Spleen (tissue), 11 donors: ENCODE results near the gene GTF2H4. TPM values are rescaled to one million over a fixed set of nuclear protein-coding genes. Genes with fewer than 3 reads are reported as not detected.
"Not testable (repeated sequence)": the region's sequence is repeated elsewhere in the genome, so short reads cannot be mapped to it uniquely, and the experiment has no call there.

Experiments used
- DNase-seq: peaks from one replicate; pipeline ENCODE4 v3.0.0-alpha.2; 2020
- H3K27ac ChIP-seq, 8 donors: fragments of 200-600 bp; sonication (generic) in 7 of 8; 1 replicate in 4 of 8; 2 replicates in 4 of 8; pipeline versions ENCODE4 v1.5.0 to v1.8.0; 2016 to 2021; ENCODE audit warnings: inconsistent platforms in 4 of 8, mild to moderate bottlenecking in 4 of 8, moderate library complexity in 1 of 8
- H3K27me3 ChIP-seq, 7 donors: fragments of 200-600 bp; sonication (generic) in 6 of 7; replicated peaks in 1 of 7; 1 replicate in 4 of 7; 2 replicates in 3 of 7; pipeline versions ENCODE4 v1.5.0 to v1.8.0; 2016 to 2021; ENCODE audit warnings: inconsistent platforms in 3 of 7, mild to moderate bottlenecking in 1 of 7
- H3K36me3 ChIP-seq, 6 donors: fragments of 200-600 bp; sonication (generic) in 5 of 6; 1 replicate in 4 of 6; 2 replicates in 2 of 6; pipeline versions ENCODE4 v1.5.0 to v1.8.0; 2016 to 2021; ENCODE audit warnings: inconsistent platforms in 2 of 6
- H3K4me1 ChIP-seq, 6 donors: fragments of 200-600 bp; sonication (generic) in 5 of 6; 1 replicate in 3 of 6; 2 replicates in 3 of 6; pipeline versions ENCODE4 v1.5.0 to v1.8.0; 2016 to 2021; ENCODE audit warnings: inconsistent platforms in 3 of 6
- H3K4me3 ChIP-seq, 8 donors: fragments of 200-600 bp; sonication (generic) in 7 of 8; 1 replicate in 4 of 8; 2 replicates in 4 of 8; pipeline versions ENCODE4 v1.5.0 to v1.8.0; 2016 to 2021; ENCODE audit warnings: inconsistent platforms in 4 of 8, mild to moderate bottlenecking in 4 of 8, moderate library complexity in 2 of 8
- H3K9me3 ChIP-seq, 8 donors: fragments of 200-600 bp; sonication (generic) in 7 of 8; 1 replicate in 4 of 8; 2 replicates in 4 of 8; pipeline versions ENCODE4 v1.5.0 to v1.8.0; 2016 to 2021; ENCODE audit warnings: inconsistent platforms in 4 of 8
- POLR2A ChIP-seq, 3 donors: fragments of 450-650 bp; IDR thresholded peaks; one replicate each; pipeline ENCODE4 v1.5.1; 2017; ENCODE audit warnings: antibody characterized with exemption in 3 of 3, mild to moderate bottlenecking in 1 of 3
- POLR2AphosphoS5 ChIP-seq, 3 donors: sonication (generic); formaldehyde crosslinking; IDR thresholded peaks; one replicate each; pipeline ENCODE4 v1.5.1; 2017; ENCODE audit warnings: antibody characterized with exemption in 3 of 3
- WGBS, 5 donors: extraction: QIAGEN DNeasy Blood & Tissue Kit in 3 of 5; methylation state at CpG; one replicate each; pipeline versions ENCODE4 v1.1.5 to v1.1.7; 2013 to 2018; 5-methylcytosine and 5-hydroxymethylcytosine counted together
- intact Hi-C: fragments of 100-400 bp; cut with DNase I; formaldehyde crosslinking; loops from one replicate; pipeline ENCODE4 v1.15.0; 2023; ENCODE audit warnings: low total_unique reads
- polyA plus RNA-seq, 3 donors: library from polyadenylated mRNA; stranded (reverse); fragments of 200-250 nt; gene quantifications; one replicate each; pipeline ENCODE4 v1.2.1, GENCODE V29; 2013
- total RNA-seq, 7 donors: library from RNA; depleted of rRNA in 3 of 7; stranded (reverse); fragments of >200 nt in 3 of 7; fragmentation: NEBNext Ultra II Directional in 4 of 7; extraction: Animal tissue kit (Norgen Biotek cat#: 25700) in 4 of 7; gene quantifications; one replicate each; pipeline versions ENCODE4 v1.1.0 to v1.2.1, GENCODE V29; 2016 to 2021
- TF ChIP-seq, protein P1 (sequence below), 11 experiments: fragments of 200-600 bp in 7 of 11; fragments of 450-650 bp in 4 of 11; sonication (generic) in 4 of 11; IDR thresholded peaks in 8 of 11; conservative IDR thresholded peaks in 3 of 11; 1 replicate in 7 of 11; 2 replicates in 4 of 11; pipeline versions ENCODE4 v1.4.0 to v1.8.0; 2016 to 2021; ENCODE audit warnings: antibody characterized with exemption in 11 of 11, inconsistent platforms in 4 of 11, mild to moderate bottlenecking in 1 of 11
- donor health status: healthy with polysubstance abuse.
- donor health status: DM: no; HTN: no; CAD: no; lungs with moderate emphysema.
- donor health status: DM: no; HTN: no; CAD: no.
- donor health status: Bipolar disorder and iron deficiency.
- donor health status: healthy.
- donor health status: DM: no; HTN: no; CAD: no.
- donor health status: DM: yes; HTN: yes; CAD: no.

The GTF2H4 gene
- total and polyA plus RNA-seq, 10 donors: 20.6 to 49.7 (median 29.3) TPM

DNA sequence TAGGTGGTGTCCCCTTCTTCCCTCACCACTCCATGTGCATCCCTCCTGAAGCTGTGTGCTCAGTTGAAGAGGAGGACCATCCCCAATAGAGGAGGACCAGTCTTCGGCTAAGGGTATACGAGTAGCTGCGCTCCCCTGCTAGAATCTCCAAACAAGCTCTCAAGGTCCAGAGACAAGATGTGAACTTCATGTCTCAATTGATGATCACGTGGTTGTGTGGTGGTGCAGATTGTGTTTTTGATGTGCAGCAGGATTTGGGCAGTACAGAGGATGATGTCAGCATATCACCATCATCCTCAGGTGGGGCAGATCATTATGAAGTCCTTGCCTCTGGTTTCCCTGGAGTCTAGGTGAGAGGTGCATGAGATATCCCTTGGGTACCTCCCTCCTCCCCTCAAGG, 43.7 kb upstream of the GTF2H4 start:
- Histone ChIP-seq H3K4me3 (no peak overlapping the region), H3K9me3 (peaks cover 0 to 27% (median 19%) of the 10 kb centered on the region in 8 donors), H3K36me3 (no peaks in the 10 kb centered on the region), H3K4me1 (no peaks in the 10 kb centered on the region), H3K27me3 (no peaks in the 10 kb centered on the region), H3K27ac (no peak overlapping the region)
- no peak for TF ChIP-seq POLR2A (IDR thresholded peaks at IDR 0.05)
- TF ChIP-seq POLR2AphosphoS5 (IDR thresholded peaks at IDR 0.05): no peak
- TF ChIP-seq, protein P1, sequence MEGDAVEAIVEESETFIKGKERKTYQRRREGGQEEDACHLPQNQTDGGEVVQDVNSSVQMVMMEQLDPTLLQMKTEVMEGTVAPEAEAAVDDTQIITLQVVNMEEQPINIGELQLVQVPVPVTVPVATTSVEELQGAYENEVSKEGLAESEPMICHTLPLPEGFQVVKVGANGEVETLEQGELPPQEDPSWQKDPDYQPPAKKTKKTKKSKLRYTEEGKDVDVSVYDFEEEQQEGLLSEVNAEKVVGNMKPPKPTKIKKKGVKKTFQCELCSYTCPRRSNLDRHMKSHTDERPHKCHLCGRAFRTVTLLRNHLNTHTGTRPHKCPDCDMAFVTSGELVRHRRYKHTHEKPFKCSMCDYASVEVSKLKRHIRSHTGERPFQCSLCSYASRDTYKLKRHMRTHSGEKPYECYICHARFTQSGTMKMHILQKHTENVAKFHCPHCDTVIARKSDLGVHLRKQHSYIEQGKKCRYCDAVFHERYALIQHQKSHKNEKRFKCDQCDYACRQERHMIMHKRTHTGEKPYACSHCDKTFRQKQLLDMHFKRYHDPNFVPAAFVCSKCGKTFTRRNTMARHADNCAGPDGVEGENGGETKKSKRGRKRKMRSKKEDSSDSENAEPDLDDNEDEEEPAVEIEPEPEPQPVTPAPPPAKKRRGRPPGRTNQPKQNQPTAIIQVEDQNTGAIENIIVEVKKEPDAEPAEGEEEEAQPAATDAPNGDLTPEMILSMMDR (IDR thresholded peaks at IDR 0.05 in 8 of 11, conservative IDR thresholded peaks at IDR 0.05 in 3 of 11): no peak
- DNase-seq: no peak
- WGBS, 5 donors: 80 to 96% (median 83%) methylated on average over 4 of the region's 4 CpGs
- intact Hi-C loops: no loop called here

DNA sequence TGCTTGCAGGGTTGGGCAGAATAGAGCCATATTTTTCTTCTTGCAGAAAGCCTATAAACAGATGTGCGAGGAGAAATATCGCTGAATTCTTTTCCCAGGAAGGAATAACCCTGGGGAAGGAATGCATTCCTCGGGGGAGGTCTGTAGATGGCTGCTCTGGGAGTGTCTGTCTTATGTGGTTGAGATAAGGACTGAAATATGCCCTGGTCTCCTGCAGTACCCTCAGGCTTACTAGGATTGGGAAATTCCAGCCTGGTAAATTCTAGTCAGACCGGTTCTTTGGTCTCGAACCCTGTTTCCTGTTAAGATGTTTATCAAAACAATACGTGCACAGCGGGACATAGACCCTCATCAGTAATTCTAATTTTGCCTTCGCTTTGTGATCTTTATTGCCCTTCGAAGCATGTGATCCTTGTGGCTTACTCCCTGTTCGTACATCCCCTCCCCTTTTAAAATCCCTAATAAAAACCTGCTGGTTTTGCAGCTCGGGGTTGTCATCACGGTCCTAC, 38.7 kb upstream of the GTF2H4 start:
- WGBS, 5 donors: 85 to 92% (median 90%) methylated on average over 12 of the region's 12 CpGs
- H3K27me3 ChIP-seq, DNase-seq, intact Hi-C loops, H3K4me1 ChIP-seq, H3K36me3 ChIP-seq, H3K4me3 ChIP-seq, H3K27ac ChIP-seq: not testable (repeated sequence)
- peaks cover 0 to 47% (median 40%) of the 10 kb centered on the region in 8 donors for H3K9me3 ChIP-seq

GRCh38 chr6:30870546-30870945, 37.5 kb upstream of the GTF2H4 start:
- H3K27ac ChIP-seq: no peak overlapping the region
- H3K36me3 ChIP-seq: no peaks in the 10 kb centered on the region
- TF ChIP-seq, protein P1 (IDR thresholded peaks at IDR 0.05 in 8 of 11, conservative IDR thresholded peaks at IDR 0.05 in 3 of 11): no peak
- TF ChIP-seq POLR2A (IDR thresholded peaks at IDR 0.05): no peak
- TF ChIP-seq POLR2AphosphoS5 (IDR thresholded peaks at IDR 0.05): no peak
- no peaks in the 10 kb centered on the region for H3K4me1 ChIP-seq
- H3K9me3 ChIP-seq: peaks cover 0 to 47% (median 40%) of the 10 kb centered on the region in 8 donors
- no peak overlapping the region for H3K4me3 ChIP-seq
- no peaks in the 10 kb centered on the region for H3K27me3 ChIP-seq
- intact Hi-C loops: loop anchor here (5.0 kb wide), 1 partner anchor 33 kb away; no protein-coding TSS in a partner anchor
- DNase-seq: no peak

GRCh38 chr6:30871592-30872183, 36.3 kb upstream of the GTF2H4 start:
- TF ChIP-seq POLR2A (IDR thresholded peaks at IDR 0.05): no peak
- TF ChIP-seq, protein P1 (IDR thresholded peaks at IDR 0.05 in 8 of 11, conservative IDR thresholded peaks at IDR 0.05 in 3 of 11): no peak
- TF ChIP-seq POLR2AphosphoS5 (IDR thresholded peaks at IDR 0.05): no peak
- DNase-seq: no peak
- intact Hi-C loops: loop anchor here (5.0 kb wide), 1 partner anchor 34 kb away; no protein-coding TSS in a partner anchor
- Histone ChIP-seq H3K36me3 (no peaks in the 10 kb centered on the region), H3K4me1 (peaks cover 0 to 11% (median 0%) of the 10 kb centered on the region in 6 donors), H3K9me3 (peaks cover 0 to 47% (median 40%) of the 10 kb centered on the region in 8 donors), H3K27me3 (no peaks in the 10 kb centered on the region), H3K4me3 (no peak overlapping the region), H3K27ac (no peak overlapping the region)
- WGBS, 5 donors: 75 to 87% (median 80%) methylated on average over 4 of the region's 4 CpGs
